ENCODE measurements around the gene BBOF1.
A peak's percentile ranks its signal among the peaks of the same experiment; 100 is the strongest.

DNA sequence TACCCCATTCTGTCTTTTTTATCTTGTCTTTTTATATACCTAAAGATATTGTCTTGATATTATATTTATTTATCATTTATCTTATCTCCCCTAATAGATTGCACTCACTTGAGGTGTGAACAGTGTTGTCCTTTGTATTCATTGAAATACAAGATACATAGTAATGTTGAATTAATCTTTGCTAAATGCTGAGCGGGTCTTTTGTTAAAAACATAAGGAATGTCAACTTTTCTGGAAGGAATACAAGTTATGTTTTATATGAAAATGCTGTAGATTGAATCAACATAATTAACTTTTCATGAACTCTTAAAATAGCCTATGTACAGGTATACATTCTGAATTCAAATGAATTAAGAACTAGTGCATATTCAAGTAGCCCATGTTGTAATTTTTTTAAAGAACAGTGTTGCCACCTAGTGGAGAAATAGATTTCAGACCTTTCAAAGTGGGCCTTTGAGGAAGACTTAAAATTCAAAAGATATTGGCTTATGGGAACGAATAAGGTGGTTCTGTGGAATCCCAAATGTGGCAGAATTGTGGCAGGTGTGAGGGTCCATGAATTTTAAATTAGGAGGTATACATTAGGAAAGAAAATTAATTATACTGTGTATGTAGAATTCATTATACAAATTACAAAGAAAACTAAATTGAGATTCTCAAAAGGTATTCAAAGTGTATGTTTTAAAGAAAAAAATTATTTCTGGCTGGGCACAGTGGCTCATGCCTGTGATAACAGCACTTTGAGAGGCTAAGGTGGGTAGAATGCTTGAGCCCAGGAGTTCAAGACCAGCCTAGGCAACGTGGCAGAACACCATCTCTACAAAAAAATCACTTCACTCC is 19.1 kb downstream of the BBOF1 start:
- TF ChIP-seq CTCF (IDR thresholded peaks at IDR 0.05) (peak in 5 of 7 experiments; percentile 22 to 70 (median 57)), EP300 (IDR thresholded peaks at IDR 0.05) (no peak), POLR2A (IDR thresholded peaks at IDR 0.05) (no peak), POLR2AphosphoS5 (IDR thresholded peaks at IDR 0.05) (no peak)

Measured in stomach (tissue), 4 donors.